Panc1 (cell line): ENCODE data around the gene FAF1.

Experiments
- CTCF ChIP-seq: fragments of 450-650 bp; IDR thresholded peaks from 2 replicates; pipeline ENCODE4 v1.5.1; 2017; ENCODE audit warnings: mild to moderate bottlenecking
- POLR2AphosphoS5 ChIP-seq: IDR thresholded peaks from 2 replicates; pipeline ENCODE4 v1.6.1; 2012; ENCODE audit warnings: mild to moderate bottlenecking, low read depth, low read length, moderate library complexity
- SIN3A ChIP-seq: IDR thresholded peaks from 2 replicates; pipeline ENCODE4 v1.6.1; 2012; ENCODE audit warnings: low read depth, mild to moderate bottlenecking, low read length, moderate library complexity, borderline replicate concordance; ENCODE audit not compliant: insufficient read depth
- TCF7L2 ChIP-seq: IDR thresholded peaks from 2 replicates; pipeline ENCODE4 v1.6.1; 2011; ENCODE audit warnings: mild to moderate bottlenecking, low read depth, low read length, inconsistent platforms
- TF ChIP-seq, protein P1 (sequence below), 2 experiments: IDR thresholded peaks; 2 replicates each; pipeline ENCODE4 v1.6.1; 2011 to 2012; ENCODE audit warnings: low read depth in 2 of 2, control low read depth in 1 of 2, low read length in 1 of 2, mild to moderate bottlenecking in 1 of 2, moderate library complexity in 1 of 2; ENCODE audit not compliant: insufficient read depth in 1 of 2

DNA sequence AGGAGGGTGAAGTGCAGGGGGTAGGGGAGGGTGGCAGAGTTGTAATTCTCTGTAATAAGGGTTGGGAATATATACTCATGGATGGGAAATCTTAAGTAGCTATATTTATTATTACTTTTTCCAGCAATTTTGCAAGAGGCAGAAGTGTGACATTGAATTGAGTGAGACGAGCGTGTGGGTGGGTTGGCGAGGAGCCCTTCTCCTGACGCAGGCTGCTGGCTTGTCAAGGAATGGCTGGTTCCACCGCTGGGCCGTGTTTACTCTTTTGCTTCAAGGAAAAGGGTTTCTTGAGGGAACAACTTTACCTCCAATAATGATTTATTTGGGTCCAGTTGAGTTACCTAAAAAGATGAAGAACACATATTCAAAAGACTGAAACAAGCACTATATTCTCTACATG is 518.9 kb downstream of the FAF1 start:
- no peak for TF ChIP-seq CTCF
- no peak for TF ChIP-seq POLR2AphosphoS5
- no peak for TF ChIP-seq TCF7L2
- TF ChIP-seq, protein P1, sequence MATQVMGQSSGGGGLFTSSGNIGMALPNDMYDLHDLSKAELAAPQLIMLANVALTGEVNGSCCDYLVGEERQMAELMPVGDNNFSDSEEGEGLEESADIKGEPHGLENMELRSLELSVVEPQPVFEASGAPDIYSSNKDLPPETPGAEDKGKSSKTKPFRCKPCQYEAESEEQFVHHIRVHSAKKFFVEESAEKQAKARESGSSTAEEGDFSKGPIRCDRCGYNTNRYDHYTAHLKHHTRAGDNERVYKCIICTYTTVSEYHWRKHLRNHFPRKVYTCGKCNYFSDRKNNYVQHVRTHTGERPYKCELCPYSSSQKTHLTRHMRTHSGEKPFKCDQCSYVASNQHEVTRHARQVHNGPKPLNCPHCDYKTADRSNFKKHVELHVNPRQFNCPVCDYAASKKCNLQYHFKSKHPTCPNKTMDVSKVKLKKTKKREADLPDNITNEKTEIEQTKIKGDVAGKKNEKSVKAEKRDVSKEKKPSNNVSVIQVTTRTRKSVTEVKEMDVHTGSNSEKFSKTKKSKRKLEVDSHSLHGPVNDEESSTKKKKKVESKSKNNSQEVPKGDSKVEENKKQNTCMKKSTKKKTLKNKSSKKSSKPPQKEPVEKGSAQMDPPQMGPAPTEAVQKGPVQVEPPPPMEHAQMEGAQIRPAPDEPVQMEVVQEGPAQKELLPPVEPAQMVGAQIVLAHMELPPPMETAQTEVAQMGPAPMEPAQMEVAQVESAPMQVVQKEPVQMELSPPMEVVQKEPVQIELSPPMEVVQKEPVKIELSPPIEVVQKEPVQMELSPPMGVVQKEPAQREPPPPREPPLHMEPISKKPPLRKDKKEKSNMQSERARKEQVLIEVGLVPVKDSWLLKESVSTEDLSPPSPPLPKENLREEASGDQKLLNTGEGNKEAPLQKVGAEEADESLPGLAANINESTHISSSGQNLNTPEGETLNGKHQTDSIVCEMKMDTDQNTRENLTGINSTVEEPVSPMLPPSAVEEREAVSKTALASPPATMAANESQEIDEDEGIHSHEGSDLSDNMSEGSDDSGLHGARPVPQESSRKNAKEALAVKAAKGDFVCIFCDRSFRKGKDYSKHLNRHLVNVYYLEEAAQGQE (IDR thresholded peaks at IDR 0.05; ENCODE audit: insufficient read depth in 1 of 2, low read depth in 2 of 2, low read length in 1 of 2), result no peak
- TF ChIP-seq SIN3A, result no peak
